Measurements from ENCODE around the gene ANKS1B.

The ANKS1B gene

GRCh38 chr12:98719515-98720504 is 1264.9 kb downstream of the ANKS1B start:
- in situ Hi-C loops (cut with MboI; ENCODE audit: low sequenced_read_pairs) = no loop called here

DNA sequence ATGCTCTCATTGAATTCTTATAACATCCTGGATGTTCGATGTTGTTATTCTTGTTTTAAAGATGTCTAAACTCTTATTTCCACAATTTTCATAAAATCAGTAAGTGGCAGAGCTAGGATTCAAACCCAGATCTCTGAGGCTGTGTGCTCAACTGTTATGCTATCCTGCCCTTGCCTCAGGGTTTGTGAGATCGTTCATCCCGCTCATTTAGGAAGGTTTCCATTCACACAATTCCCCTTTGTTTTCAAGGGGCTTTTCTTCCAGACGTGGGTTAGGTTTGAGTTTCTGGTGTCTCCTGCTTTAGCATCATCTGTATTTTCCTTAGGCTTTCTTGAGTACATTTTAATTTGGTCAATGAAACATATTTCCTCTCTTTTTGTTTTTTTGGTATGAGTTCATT is 1270.3 kb downstream of the ANKS1B start:
- in situ Hi-C loops (cut with MboI; ENCODE audit: low sequenced_read_pairs) = no loop called here

DNA sequence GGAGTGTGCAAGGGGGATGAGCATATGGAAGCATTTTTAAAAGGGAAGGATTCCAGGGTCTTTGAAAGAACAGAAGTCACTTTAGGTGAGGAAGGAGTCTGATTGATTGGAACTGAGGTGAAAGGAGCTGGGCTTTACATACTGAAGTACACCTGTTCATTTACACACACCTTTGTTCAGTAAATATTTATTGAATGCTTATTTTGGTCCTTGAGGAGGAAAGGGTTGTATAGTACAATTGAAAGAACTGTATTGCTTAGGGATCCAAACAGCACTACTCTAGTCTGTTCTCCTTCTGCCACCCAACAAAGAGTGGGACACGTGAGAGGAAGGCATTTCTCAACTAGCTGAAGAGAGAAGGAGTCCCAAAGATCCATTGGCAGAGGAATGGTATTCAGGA is 1275.7 kb downstream of the ANKS1B start:
- in situ Hi-C loops (cut with MboI; ENCODE audit: low sequenced_read_pairs) = no loop called here

DNA sequence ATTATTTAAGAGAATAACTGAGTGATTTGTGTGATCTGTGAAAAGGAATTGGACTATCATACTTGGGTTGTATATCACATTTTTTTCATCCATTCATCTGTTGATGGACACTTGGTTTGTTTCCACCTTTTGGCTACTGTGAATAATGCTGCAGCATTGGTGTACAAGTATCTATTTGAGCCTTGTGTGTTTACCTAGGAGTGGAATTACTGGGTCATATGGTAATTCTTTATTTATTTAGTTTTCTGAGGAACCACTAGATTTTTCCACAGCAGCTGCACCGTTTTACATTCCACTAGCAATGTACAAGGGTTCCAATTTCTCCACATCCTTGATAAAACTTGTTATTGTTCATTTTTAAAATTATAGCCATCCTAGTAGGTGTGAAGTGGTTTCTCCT is 1283.6 kb downstream of the ANKS1B start:
- in situ Hi-C loops (cut with MboI; ENCODE audit: low sequenced_read_pairs) = no loop called here

DNA sequence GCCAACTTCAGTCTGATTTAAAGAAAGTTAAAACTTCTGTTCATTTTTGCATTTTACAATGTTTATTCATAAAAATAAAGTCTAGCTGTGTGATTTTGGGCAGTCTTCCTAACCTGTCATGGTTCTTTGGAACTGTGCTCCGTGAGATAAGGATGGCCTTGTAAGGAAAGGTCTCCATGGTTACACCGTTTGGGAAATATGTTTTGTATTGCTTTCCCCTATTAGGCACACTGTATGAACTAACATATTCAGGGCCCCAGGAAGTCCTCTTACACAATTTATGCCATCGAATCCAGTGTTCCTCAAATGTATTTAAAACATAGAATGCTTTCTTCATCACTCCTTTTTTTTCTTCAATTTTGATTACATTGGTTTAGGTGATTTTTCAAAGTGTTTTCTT is 1285.2 kb downstream of the ANKS1B start:
- in situ Hi-C loops (cut with MboI; ENCODE audit: low sequenced_read_pairs) = no loop called here

DNA sequence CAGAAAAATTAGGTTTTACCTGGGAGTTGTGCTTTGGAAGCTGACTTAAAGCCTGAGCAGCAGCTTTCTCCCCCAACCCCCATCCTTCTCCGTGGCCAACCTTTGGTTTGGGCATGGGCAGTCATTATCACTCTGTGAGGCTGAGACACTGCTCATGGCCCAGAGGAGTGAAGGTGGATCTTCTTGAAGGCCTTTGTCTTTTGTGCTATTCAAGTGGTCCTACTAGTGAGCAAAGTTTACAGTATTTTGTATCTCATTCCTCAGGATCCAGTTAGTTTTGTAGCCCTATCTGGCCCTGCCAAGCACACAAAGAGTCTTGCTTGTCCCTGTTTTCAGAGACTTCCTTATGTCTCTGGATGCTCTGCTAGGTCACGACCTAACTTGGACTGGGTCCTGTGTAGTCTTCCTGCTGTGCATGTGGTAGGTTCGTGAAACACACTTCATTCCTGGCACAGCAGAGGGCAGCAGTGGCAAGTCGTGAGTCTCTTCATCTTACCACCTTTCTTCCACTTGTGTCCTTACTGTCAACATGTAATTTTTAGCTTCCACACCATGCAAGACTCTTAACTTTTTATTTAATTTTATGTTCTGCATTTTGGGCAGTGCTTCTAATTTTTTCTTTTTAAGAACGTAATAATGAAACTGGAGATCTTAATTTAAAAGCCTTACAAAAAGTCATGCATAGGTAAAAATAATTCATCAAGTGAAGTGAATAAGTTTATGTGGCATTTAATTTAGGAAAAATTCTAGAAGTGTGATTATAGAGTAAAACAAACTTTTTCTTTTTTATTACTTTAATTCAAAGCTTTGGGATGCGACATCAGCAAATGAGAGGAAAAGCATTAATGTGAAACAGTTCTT is 1285.9 kb downstream of the ANKS1B start:
- in situ Hi-C loops (cut with MboI; ENCODE audit: low sequenced_read_pairs) = no loop called here

- in situ Hi-C loops (cut with MboI; ENCODE audit: low sequenced_read_pairs) = no loop called here
Observed at GRCh38 chr12:98697209-98697608, 1287.5 kb downstream of the ANKS1B start.

DNA sequence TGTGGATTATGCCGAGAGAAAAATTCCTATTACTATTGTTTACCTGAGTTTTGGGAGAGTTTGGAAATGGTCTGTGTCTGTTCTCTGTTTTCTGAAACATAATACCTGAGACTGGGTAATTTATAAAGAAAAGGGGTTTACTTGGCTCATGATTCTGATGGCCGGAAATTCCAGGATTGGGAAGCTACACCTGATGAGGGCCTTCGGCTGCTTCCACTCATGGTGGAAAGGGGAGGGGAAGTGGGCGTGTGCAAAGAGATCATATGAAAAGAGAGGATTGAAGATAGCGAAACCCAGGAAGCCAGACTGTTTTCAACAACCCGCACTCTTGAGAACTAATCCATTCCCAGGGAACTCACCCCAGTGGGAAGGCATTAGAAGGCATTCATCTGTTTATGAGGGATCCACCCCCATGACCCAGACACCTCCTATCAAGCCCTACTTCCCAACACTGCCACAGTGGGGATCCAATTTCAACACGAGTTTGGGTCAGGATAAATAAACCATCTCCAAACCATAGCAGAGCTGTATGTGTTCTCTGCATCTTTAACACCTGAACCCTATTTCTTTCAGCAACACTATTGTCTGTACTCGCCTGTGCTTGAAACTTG is 1288.6 kb downstream of the ANKS1B start:
- in situ Hi-C loops (cut with MboI; ENCODE audit: low sequenced_read_pairs) = no loop called here

GRCh38 chr12:98691351-98691750 is 1293.4 kb downstream of the ANKS1B start:
- in situ Hi-C loops (cut with MboI; ENCODE audit: low sequenced_read_pairs) = no loop called here

DNA sequence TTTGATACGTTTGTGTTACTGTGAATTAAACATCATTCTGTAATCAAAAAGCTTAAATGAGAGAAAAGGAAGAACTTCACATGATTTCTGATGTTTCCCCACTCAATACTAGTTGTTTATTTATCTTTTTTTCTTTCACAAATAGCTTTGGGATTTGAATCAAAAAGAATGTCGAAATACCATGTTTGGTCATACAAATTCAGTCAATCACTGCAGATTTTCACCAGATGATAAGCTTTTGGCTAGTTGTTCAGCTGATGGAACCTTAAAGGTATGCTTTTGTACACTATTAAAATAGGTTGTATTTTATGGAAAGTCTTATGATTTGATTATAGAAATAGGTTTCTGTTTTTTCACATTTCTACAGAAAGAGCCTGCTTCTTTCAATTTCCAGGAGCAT is 1298.1 kb downstream of the ANKS1B start:
- in situ Hi-C loops (cut with MboI; ENCODE audit: low sequenced_read_pairs) = no loop called here
